GM12872 (cell line): Measurements from ENCODE around the gene ACTRT3.

Experiments
- TF ChIP-seq, protein P1 (sequence below): IDR thresholded peaks from 3 replicates; pipeline ENCODE4 v1.5.1; 2011; ENCODE audit warnings: low read depth, mild to moderate bottlenecking, low read length, moderate library complexity; ENCODE audit not compliant: insufficient read depth

The ACTRT3 gene

DNA sequence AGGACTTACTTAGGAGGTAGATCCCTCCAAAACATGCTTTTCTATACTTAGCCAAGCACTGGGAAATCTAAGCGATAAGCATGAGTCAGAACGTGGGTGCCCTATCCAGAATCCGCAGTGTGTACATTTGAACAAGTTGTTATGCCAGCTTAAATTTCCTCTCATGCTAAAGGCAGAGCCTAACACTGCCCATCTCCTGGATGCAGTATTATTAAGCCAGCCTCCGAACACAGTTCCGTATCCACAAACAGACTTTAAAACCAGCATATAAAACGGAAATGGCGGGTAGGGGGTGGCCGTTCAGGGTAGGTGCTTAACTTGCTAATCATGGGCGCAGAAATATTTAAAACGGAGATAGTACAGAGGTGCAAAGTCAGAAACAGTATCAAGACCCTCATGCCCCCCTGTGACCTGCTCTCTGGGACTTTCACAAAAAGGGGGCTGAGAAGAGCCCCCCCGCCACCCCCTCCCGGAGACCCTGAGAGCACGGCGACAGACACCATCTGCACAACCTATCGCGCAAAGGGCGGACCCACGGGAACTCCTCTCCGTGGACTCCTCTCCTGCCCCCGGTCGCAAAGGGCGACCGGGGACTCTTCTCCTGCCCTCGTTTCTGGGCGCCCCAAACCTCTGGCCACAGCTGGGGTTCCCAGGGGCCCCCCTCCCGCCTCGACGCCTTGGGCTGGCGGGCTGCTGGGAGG, 42.4 kb upstream of the ACTRT3 start:
- TF ChIP-seq, protein P1, sequence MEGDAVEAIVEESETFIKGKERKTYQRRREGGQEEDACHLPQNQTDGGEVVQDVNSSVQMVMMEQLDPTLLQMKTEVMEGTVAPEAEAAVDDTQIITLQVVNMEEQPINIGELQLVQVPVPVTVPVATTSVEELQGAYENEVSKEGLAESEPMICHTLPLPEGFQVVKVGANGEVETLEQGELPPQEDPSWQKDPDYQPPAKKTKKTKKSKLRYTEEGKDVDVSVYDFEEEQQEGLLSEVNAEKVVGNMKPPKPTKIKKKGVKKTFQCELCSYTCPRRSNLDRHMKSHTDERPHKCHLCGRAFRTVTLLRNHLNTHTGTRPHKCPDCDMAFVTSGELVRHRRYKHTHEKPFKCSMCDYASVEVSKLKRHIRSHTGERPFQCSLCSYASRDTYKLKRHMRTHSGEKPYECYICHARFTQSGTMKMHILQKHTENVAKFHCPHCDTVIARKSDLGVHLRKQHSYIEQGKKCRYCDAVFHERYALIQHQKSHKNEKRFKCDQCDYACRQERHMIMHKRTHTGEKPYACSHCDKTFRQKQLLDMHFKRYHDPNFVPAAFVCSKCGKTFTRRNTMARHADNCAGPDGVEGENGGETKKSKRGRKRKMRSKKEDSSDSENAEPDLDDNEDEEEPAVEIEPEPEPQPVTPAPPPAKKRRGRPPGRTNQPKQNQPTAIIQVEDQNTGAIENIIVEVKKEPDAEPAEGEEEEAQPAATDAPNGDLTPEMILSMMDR: no peak

DNA sequence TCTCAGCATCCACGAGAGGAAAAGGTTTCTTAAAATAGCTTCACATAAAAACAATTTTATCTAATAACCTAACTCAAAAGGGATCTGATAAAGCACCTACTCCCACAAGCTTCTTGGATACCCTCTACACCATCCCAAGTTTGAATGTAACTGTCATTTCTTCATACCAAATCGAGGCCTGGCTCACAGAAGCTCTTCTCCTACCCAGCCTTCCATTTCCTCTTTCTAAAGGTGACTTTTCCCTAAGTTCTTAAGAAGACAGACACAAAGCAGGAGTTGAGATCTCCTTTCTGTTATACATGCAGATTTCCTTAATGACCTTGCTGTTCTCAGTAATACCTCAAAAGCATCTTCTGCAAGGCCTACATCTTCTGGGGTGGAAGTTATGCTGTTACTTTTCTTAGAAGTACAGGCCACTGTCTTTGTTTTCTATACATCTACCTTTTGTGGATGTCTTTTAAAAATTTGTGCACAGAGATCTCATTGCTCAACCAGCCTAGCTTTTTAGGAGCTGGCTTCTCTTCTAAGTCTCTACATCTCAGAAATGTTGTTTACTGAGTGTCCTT, 40.0 kb upstream of the ACTRT3 start:
- TF ChIP-seq, protein P1: no peak

DNA sequence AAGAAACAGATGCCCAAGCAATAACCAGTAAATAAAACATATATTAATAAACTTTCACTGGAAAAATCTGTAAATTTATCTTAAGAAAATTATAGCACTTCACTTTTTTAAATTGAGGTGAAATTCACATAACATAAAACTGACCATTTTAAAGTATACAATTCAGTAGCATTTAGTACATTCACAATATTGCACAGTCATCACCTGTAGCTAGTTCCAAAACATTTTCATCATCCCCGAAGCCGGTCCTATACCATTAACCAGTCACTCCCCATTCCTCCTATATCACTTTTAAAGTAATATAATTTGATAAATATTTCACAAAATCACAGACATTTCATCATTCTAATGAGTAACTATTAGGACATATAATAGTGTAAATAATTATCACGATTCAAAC, 35.3 kb upstream of the ACTRT3 start:
- TF ChIP-seq, protein P1: no peak

DNA sequence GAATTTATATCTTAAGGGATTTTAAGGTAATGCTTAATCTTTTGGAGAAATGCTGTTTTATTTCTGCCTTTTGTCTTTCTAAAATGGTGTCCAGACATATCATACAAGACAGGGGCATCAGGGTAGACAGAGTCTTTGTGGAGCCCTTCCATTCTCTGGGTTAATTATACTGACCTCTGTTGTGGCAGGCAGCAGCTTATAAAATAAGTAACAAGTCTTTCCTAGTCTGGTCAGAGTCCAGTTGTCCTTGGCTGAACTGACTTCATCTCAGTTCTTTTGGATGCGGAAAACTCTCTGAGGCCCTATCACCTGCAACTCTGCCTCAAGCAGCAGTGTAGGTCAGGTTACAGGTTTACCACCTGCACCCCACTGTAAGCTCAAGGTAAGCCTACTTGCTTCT, 23.0 kb upstream of the ACTRT3 start:
- TF ChIP-seq, protein P1: no peak

DNA sequence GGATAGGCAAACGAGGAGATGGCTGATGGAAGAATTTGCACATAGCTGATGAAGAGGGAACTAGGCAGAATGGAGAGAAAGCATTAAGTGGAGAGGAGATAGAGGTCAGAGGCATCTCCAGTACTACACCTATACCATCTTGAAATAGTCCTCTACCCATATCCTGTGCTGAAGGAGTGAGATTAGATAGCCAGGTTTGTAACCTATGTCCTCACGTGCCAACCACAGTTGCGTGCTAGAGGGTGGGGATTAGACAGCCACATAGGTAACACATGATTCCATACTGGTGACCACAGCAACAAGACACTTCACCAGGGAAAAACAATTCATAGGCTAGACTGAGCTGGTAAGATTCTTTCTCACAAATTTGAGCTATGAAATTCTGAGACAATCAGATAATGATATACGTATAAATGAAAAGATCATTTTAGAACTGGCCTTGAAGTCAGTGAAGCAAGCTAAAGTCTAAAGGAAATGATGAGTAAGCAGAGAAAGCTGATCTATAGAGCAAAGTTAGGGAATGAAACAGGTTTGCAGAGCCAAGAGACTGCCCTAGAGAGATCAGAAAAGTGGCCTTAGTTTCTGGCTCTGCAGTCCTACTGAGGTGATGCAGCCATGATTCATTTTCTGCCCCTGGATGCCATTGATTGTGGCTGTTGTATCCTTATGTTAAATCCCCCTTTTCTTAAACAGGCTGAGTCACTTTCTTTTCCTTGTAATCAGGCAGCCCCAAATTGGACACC, 21.5 kb upstream of the ACTRT3 start:
- TF ChIP-seq, protein P1: no peak

DNA sequence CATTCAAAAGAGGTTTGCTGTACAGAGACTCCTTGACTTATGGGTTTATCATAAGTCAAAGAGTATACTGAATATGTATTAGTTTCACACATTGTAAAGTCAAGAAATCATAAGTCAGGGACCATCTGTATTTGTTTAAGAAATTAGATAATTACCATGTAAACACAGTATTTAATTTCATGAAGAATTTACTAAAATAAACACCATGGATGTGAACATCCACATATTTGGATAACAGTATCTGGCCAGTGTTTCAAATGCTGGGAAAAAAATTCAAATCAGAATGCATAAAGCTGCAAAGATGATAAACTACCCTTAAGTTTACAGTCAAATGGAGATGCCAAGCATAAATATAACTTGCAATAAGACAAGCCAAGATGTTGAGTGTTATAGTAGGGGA, 20.9 kb upstream of the ACTRT3 start:
- TF ChIP-seq, protein P1: no peak

DNA sequence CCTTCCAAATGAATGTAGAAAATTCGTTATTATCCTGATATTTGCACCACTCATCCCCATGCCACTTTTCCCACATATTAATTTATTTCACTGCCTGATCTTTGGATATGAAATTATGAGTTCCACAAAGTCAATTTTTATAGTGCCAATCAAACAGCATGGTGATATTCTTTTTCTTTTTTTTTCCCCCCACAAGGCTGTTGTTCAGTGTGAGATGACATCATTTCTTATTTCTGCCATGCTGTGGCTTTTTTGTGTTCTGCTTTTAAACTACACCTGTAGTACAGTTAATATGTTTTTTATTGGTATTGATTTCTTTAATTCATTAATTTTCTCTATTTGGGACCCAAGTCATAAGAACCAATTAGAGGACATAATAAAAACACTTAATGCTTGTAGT, 18.4 kb upstream of the ACTRT3 start:
- TF ChIP-seq, protein P1: no peak
